Stomach (tissue), 9 donors: ENCODE measurements around the gene RGS6. TPM values are rescaled to one million over a fixed set of nuclear protein-coding genes. Genes with fewer than 3 reads are reported as not detected.

Source experiments
- DNase-seq, 2 donors: peaks; one replicate each; pipeline versions ENCODE4 v3.0.0 to v3.0.0-alpha.2; 2013 to 2019
- H3K27ac ChIP-seq, 5 donors: fragments of 200-600 bp in 4 of 5; sonication (generic) in 4 of 5; one replicate each; pipeline ENCODE4 v1.5.1; 2013 to 2019; ENCODE audit warnings: mild to moderate bottlenecking in 1 of 5, moderate library complexity in 1 of 5
- H3K27me3 ChIP-seq, 3 donors: fragments of 200-600 bp; sonication (generic); one replicate each; pipeline ENCODE4 v1.5.1; 2017 to 2019; ENCODE audit warnings: mixed run types in 1 of 3
- H3K36me3 ChIP-seq, 4 donors: fragments of 200-600 bp; sonication (generic); 1 replicate in 3 of 4; 2 replicates in 1 of 4; pipeline ENCODE4 v1.5.1; 2016 to 2019
- H3K4me1 ChIP-seq, 4 donors: fragments of 200-600 bp; sonication (generic); one replicate each; pipeline ENCODE4 v1.5.1; 2016 to 2019
- H3K4me3 ChIP-seq, 4 donors: fragments of 200-600 bp; sonication (generic) in 3 of 4; one replicate each; pipeline ENCODE4 v1.5.1; 2016 to 2019; ENCODE audit warnings: mild to moderate bottlenecking in 1 of 4
- H3K9me3 ChIP-seq, 4 donors: fragments of 200-600 bp; sonication (generic); one replicate each; pipeline ENCODE4 v1.5.1; 2016 to 2019
- EP300 ChIP-seq: sonication (generic); formaldehyde crosslinking; IDR thresholded peaks from one replicate; pipeline ENCODE4 v1.6.1; 2017; ENCODE audit warnings: antibody characterized with exemption
- POLR2A ChIP-seq, 4 donors: fragments of 450-650 bp; IDR thresholded peaks; one replicate each; pipeline ENCODE4 v1.6.1; 2016; ENCODE audit warnings: antibody characterized with exemption in 4 of 4, control low read depth in 2 of 4, mild to moderate bottlenecking in 1 of 4, moderate library complexity in 1 of 4
- POLR2AphosphoS5 ChIP-seq, 3 donors: sonication (generic); formaldehyde crosslinking; IDR thresholded peaks; one replicate each; pipeline ENCODE4 v1.6.1; 2016; ENCODE audit warnings: antibody characterized with exemption in 3 of 3
- WGBS, 5 donors: extraction: QIAGEN DNeasy Blood & Tissue Kit in 3 of 5; methylation state at CpG; one replicate each; pipeline versions ENCODE4 v1.1.5 to v1.1.7; 2013 to 2018; 5-methylcytosine and 5-hydroxymethylcytosine counted together
- intact Hi-C: fragments of 100-400 bp; cut with DNase I; formaldehyde crosslinking; loops from one replicate; pipeline ENCODE4 v1.15.1; 2023; ENCODE audit warnings: low total_unique reads
- polyA plus RNA-seq, 3 donors: library from polyadenylated mRNA; stranded (reverse); fragments of 200-250 nt; gene quantifications; one replicate each; pipeline ENCODE4 v1.2.3, GENCODE V29; 2013
- total RNA-seq, 5 donors: library from RNA; depleted of rRNA; stranded (reverse); fragments of >200 nt; gene quantifications; one replicate each; pipeline versions ENCODE4 v1.1.0 to v1.2.3, GENCODE V29; 2014 to 2016
- TF ChIP-seq, protein P1 (sequence below), 7 experiments: fragments of 450-650 bp in 4 of 7; fragments of 200-600 bp in 3 of 7; sonication (generic) in 3 of 7; IDR thresholded peaks; one replicate each; pipeline ENCODE4 v1.5.1; 2016 to 2019; ENCODE audit warnings: antibody characterized with exemption in 7 of 7, control low read depth in 2 of 7, mild to moderate bottlenecking in 1 of 7
- donor health status: healthy with polysubstance abuse.
- donor health status: Bipolar disorder and iron deficiency.
- donor health status: healthy.

The RGS6 gene
- total and polyA plus RNA-seq, 8 donors, result 0.25 to 18.0 (median 0.92) TPM; not detected in 1

DNA sequence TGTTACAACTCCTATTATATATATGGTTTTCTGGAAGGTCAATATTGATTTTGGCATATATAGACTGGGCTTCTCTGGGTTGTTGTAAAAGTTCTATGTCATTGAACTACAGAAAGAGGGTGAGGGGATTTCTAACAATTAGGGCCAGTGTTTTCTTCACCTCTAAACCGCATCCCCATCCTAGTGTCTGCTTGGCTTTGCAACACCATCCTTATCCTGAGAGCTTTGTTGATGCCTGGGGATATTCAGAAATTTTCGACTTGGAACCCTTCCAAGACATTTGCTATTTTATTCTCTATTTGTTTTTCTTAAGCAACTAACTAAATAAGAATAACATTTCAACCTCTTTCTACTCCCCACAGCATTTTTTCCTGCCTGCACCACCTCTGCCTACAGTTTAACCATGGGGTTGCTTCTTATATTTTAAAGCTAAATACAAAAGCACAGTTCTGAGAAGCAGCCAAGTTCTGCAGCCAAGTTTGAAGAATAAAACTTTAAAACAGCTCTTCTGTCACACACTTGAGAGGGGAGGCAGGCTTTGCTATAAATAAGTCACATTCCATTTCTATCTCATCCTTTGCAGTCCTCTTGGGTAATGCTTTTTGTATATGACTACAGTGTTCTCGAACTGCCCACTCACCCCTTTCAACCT lies 53.4 kb downstream of the RGS6 start:
- WGBS, 5 donors, result 42 to 62% (median 46%) methylated on average over 3 of the region's 3 CpGs
- intact Hi-C loops, result no loop called here
- H3K9me3 ChIP-seq, result no peaks in the 10 kb centered on the region
- DNase-seq, result peak in 1 of 2 donors; percentile 76
- H3K36me3 ChIP-seq, result no peaks in the 10 kb centered on the region
- TF ChIP-seq POLR2AphosphoS5 (IDR thresholded peaks at IDR 0.05), result no peak
- TF ChIP-seq, protein P1, sequence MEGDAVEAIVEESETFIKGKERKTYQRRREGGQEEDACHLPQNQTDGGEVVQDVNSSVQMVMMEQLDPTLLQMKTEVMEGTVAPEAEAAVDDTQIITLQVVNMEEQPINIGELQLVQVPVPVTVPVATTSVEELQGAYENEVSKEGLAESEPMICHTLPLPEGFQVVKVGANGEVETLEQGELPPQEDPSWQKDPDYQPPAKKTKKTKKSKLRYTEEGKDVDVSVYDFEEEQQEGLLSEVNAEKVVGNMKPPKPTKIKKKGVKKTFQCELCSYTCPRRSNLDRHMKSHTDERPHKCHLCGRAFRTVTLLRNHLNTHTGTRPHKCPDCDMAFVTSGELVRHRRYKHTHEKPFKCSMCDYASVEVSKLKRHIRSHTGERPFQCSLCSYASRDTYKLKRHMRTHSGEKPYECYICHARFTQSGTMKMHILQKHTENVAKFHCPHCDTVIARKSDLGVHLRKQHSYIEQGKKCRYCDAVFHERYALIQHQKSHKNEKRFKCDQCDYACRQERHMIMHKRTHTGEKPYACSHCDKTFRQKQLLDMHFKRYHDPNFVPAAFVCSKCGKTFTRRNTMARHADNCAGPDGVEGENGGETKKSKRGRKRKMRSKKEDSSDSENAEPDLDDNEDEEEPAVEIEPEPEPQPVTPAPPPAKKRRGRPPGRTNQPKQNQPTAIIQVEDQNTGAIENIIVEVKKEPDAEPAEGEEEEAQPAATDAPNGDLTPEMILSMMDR (IDR thresholded peaks at IDR 0.05), result no peak
- TF ChIP-seq POLR2A (IDR thresholded peaks at IDR 0.05), result no peak
- no peak for TF ChIP-seq EP300
- peaks cover 0 to 12% (median 3%) of the 10 kb centered on the region in 4 donors for H3K4me1 ChIP-seq
- no peaks in the 10 kb centered on the region for H3K27me3 ChIP-seq
- no peak overlapping the region for H3K4me3 ChIP-seq
- no peak overlapping the region for H3K27ac ChIP-seq

DNA sequence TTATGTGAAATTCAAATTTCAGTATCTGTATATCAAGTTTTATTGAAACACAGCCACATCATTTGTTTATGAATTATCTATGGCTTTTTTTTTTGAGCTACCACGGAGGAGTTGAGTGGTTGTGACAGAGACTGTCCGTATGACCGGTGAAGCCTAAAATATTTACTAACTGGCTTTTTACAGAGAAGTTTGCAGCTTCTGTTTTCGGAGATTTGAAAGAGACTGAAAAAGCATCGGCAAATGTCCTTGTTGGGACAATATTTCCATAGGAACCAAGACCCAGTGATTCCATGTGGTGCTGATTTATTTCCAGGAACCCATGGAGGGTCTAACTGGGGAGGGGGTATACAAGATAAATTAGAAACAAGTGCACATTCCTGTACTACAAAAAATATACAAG lies 56.2 kb downstream of the RGS6 start:
- Histone ChIP-seq H3K27me3 (no peaks in the 10 kb centered on the region), H3K9me3 (no peaks in the 10 kb centered on the region), H3K27ac (no peak overlapping the region), H3K36me3 (no peaks in the 10 kb centered on the region), H3K4me1 (peaks cover 0 to 12% (median 3%) of the 10 kb centered on the region in 4 donors), H3K4me3 (no peak overlapping the region)
- DNase-seq, result no peak
- 85 to 92% (median 86%) methylated on average over 5 of the region's 5 CpGs for WGBS, 5 donors
- TF ChIP-seq, protein P1 (IDR thresholded peaks at IDR 0.05), result no peak
- TF ChIP-seq POLR2A (IDR thresholded peaks at IDR 0.05) (no peak), EP300 (no peak), POLR2AphosphoS5 (IDR thresholded peaks at IDR 0.05) (no peak)
- intact Hi-C loops, result no loop called here

DNA sequence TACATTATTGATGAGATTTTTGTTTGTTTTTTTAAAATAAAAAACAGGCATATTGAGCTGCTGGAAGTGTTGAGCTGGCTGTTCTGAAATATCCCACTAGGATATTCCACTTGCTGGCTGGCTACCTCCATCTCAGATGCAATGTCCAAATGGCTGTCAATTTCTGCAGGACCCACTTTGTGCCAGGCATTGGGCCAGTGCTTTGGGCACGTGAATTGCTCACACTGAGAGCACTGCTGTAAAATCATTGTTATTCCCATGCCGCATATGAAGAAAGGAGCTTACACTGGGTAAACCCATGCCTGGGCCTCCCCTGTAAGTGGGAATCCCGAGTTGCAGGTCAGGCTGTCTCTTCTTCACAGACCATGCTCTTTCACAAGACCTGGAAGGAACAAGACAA lies 56.7 kb downstream of the RGS6 start:
- 69 to 77% (median 74%) methylated on average over 3 of the region's 3 CpGs for WGBS, 5 donors
- Histone ChIP-seq H3K4me3 (no peak overlapping the region), H3K27ac (no peak overlapping the region), H3K36me3 (no peaks in the 10 kb centered on the region), H3K4me1 (peaks cover 0 to 12% (median 3%) of the 10 kb centered on the region in 4 donors), H3K27me3 (no peaks in the 10 kb centered on the region), H3K9me3 (no peaks in the 10 kb centered on the region)
- DNase-seq, result no peak
- no peak for TF ChIP-seq POLR2A (IDR thresholded peaks at IDR 0.05)
- no peak for TF ChIP-seq EP300
- intact Hi-C loops, result no loop called here

DNA sequence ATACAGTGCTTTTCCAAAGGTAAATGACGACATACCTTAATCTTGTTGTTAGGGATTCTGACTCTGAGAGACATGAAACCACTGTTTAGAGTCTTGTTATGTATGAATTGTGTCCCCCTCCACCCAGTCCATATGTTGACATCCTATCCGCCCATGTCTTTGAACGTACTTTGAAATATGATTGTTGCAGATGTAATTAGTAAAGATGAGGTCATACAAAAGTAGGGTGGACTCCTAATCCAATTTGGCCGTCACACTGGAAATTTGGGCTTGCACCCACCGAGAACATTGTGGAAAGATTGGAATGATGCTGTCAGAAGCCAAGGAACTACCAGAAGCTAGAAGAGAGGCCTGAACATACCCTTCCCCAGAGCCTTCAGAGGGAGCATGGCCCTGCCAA lies 62.2 kb downstream of the RGS6 start:
- Histone ChIP-seq H3K4me1 (no peaks in the 10 kb centered on the region), H3K36me3 (no peaks in the 10 kb centered on the region), H3K27ac (no peak overlapping the region), H3K4me3 (no peak overlapping the region), H3K27me3 (no peaks in the 10 kb centered on the region), H3K9me3 (no peaks in the 10 kb centered on the region)
- TF ChIP-seq EP300 (no peak), POLR2AphosphoS5 (IDR thresholded peaks at IDR 0.05) (no peak), POLR2A (IDR thresholded peaks at IDR 0.05) (no peak)
- TF ChIP-seq, protein P1 (IDR thresholded peaks at IDR 0.05), result no peak
- intact Hi-C loops, result no loop called here
- DNase-seq, result no peak
- 71 to 87% (median 81%) methylated on average over 5 of the region's 5 CpGs for WGBS, 5 donors

DNA sequence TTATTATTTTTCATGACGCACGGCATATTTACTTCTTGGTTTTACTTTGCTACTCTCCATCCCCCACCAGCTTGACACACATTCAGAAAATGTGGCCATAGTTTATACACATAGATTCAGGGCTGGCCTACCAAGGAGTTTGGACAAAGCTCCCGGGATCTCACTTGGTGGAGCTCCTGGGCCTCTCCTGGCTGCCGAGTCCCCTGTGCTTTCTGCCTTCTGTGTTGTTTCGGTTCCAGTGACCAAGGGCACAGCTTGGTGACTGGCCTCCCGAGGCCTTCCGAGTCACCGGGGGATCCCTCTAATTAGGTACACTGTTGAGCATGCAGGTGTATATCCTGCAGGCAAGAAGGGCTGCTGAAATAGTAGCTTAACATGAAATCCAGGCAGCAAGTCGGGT lies 63.5 kb downstream of the RGS6 start:
- TF ChIP-seq POLR2AphosphoS5 (IDR thresholded peaks at IDR 0.05) (no peak), POLR2A (IDR thresholded peaks at IDR 0.05) (no peak), EP300 (no peak)
- TF ChIP-seq, protein P1 (IDR thresholded peaks at IDR 0.05), result no peak
- DNase-seq, result no peak
- no peak overlapping the region for H3K4me3 ChIP-seq
- intact Hi-C loops, result no loop called here
- no peak overlapping the region for H3K27ac ChIP-seq
- no peaks in the 10 kb centered on the region for H3K27me3 ChIP-seq
- no peaks in the 10 kb centered on the region for H3K36me3 ChIP-seq
- H3K9me3 ChIP-seq, result no peaks in the 10 kb centered on the region
- no peaks in the 10 kb centered on the region for H3K4me1 ChIP-seq
- 88 to 92% (median 91%) methylated on average over 9 of the region's 9 CpGs for WGBS, 5 donors
